ENCODE measurements around the gene RPS6KL1. TPM values are rescaled to one million over a fixed set of nuclear protein-coding genes. Genes with fewer than 3 reads are reported as not detected.

The RPS6KL1 gene
- total RNA-seq, 2 experiments from 2014 or later = 6.0 to 6.5 TPM

- Mint-ChIP-seq H3K36me3 (peaks cover 11% of the 10 kb centered on the region), H3K4me1 (peaks cover 4% of the 10 kb centered on the region), H3K27me3 (no peaks in the 10 kb centered on the region), H3K27ac (peak overlapping the region; percentile 18), H3K4me3 (no peak overlapping the region), H3K9me3 (no peaks in the 10 kb centered on the region)
- no peak for DNase-seq
Observed at GRCh38 chr14:74902941-74903705, 19.9 kb downstream of the RPS6KL1 start.

GRCh38 chr14:74898694-74899093, 24.4 kb downstream of the RPS6KL1 start:
- H3K36me3 Mint-ChIP-seq = peaks cover 24% of the 10 kb centered on the region

GRCh38 chr14:74898083-74898482, 25.0 kb downstream of the RPS6KL1 start:
- H3K9me3 Mint-ChIP-seq = no peaks in the 10 kb centered on the region
- DNase-seq = no peak
- no peak overlapping the region for H3K4me3 Mint-ChIP-seq
- no peak overlapping the region for H3K27ac Mint-ChIP-seq
- H3K4me1 Mint-ChIP-seq = peaks cover 2% of the 10 kb centered on the region
- peaks cover 24% of the 10 kb centered on the region for H3K36me3 Mint-ChIP-seq
- no peaks in the 10 kb centered on the region for H3K27me3 Mint-ChIP-seq

More at GRCh38 chr14:74898694-74899093, 24.4 kb downstream of the RPS6KL1 start:
- no peak overlapping the region for H3K4me3 Mint-ChIP-seq
- peak overlapping the region; percentile 44 for H3K27ac Mint-ChIP-seq
- peaks cover 2% of the 10 kb centered on the region for H3K4me1 Mint-ChIP-seq
- DNase-seq = no peak
- H3K27me3 Mint-ChIP-seq = no peaks in the 10 kb centered on the region
- no peaks in the 10 kb centered on the region for H3K9me3 Mint-ChIP-seq

GRCh38 chr14:74897642-74898041, 25.4 kb downstream of the RPS6KL1 start:
- Mint-ChIP-seq H3K9me3 (no peaks in the 10 kb centered on the region), H3K4me1 (peaks cover 2% of the 10 kb centered on the region), H3K27me3 (no peaks in the 10 kb centered on the region), H3K36me3 (peaks cover 27% of the 10 kb centered on the region), H3K4me3 (no peak overlapping the region), H3K27ac (no peak overlapping the region)
- DNase-seq = no peak

GRCh38 chr14:74896400-74896799, 26.7 kb downstream of the RPS6KL1 start:
- peaks cover 2% of the 10 kb centered on the region for H3K4me1 Mint-ChIP-seq
- H3K36me3 Mint-ChIP-seq = peaks cover 28% of the 10 kb centered on the region
- H3K9me3 Mint-ChIP-seq = no peaks in the 10 kb centered on the region
- no peak overlapping the region for H3K27ac Mint-ChIP-seq
- H3K27me3 Mint-ChIP-seq = no peaks in the 10 kb centered on the region
- DNase-seq = no peak
- H3K4me3 Mint-ChIP-seq = no peak overlapping the region

- H3K36me3 Mint-ChIP-seq = peaks cover 25% of the 10 kb centered on the region
- H3K9me3 Mint-ChIP-seq = no peaks in the 10 kb centered on the region
- no peak overlapping the region for H3K4me3 Mint-ChIP-seq
- H3K27me3 Mint-ChIP-seq = no peaks in the 10 kb centered on the region
- peaks cover 2% of the 10 kb centered on the region for H3K4me1 Mint-ChIP-seq
- no peak for DNase-seq
- peak overlapping the region; percentile 76 for H3K27ac Mint-ChIP-seq
Observed at GRCh38 chr14:74893614-74894091, 29.4 kb downstream of the RPS6KL1 start.

- Mint-ChIP-seq H3K4me1 (peaks cover 9% of the 10 kb centered on the region), H3K9me3 (no peaks in the 10 kb centered on the region), H3K27ac (no peak overlapping the region), H3K27me3 (no peaks in the 10 kb centered on the region), H3K36me3 (peaks cover 25% of the 10 kb centered on the region), H3K4me3 (no peak overlapping the region)
- no peak for DNase-seq
Observed at GRCh38 chr14:74892745-74893144, 30.3 kb downstream of the RPS6KL1 start.

GRCh38 chr14:74891870-74892269, 31.2 kb downstream of the RPS6KL1 start:
- H3K36me3 Mint-ChIP-seq = peaks cover 19% of the 10 kb centered on the region
- DNase-seq = no peak
- H3K4me1 Mint-ChIP-seq = peaks cover 9% of the 10 kb centered on the region
- no peak overlapping the region for H3K27ac Mint-ChIP-seq
- H3K9me3 Mint-ChIP-seq = no peaks in the 10 kb centered on the region
- no peak overlapping the region for H3K4me3 Mint-ChIP-seq
- no peaks in the 10 kb centered on the region for H3K27me3 Mint-ChIP-seq

- Mint-ChIP-seq H3K4me3 (no peak overlapping the region), H3K36me3 (peaks cover 19% of the 10 kb centered on the region), H3K4me1 (peaks cover 23% of the 10 kb centered on the region), H3K27ac (no peak overlapping the region), H3K27me3 (no peaks in the 10 kb centered on the region), H3K9me3 (no peaks in the 10 kb centered on the region)
- DNase-seq = no peak
Observed at GRCh38 chr14:74890262-74890661, 32.8 kb downstream of the RPS6KL1 start.

- H3K36me3 Mint-ChIP-seq = peaks cover 26% of the 10 kb centered on the region
- H3K27me3 Mint-ChIP-seq = no peaks in the 10 kb centered on the region
- no peak for DNase-seq
- H3K4me3 Mint-ChIP-seq = no peak overlapping the region
- peak overlapping the region; percentile 38 for H3K27ac Mint-ChIP-seq
- no peaks in the 10 kb centered on the region for H3K9me3 Mint-ChIP-seq
- peaks cover 37% of the 10 kb centered on the region for H3K4me1 Mint-ChIP-seq
Observed at GRCh38 chr14:74888164-74889158, 34.6 kb downstream of the RPS6KL1 start.

- Mint-ChIP-seq H3K9me3 (no peaks in the 10 kb centered on the region), H3K27ac (no peak overlapping the region), H3K4me1 (peaks cover 47% of the 10 kb centered on the region), H3K4me3 (no peak overlapping the region), H3K27me3 (no peaks in the 10 kb centered on the region), H3K36me3 (peaks cover 34% of the 10 kb centered on the region)
- DNase-seq = no peak
Observed at GRCh38 chr14:74886001-74886400, 37.1 kb downstream of the RPS6KL1 start.

GRCh38 chr14:74882103-74882920, 40.7 kb downstream of the RPS6KL1 start:
- H3K4me1 Mint-ChIP-seq = peaks cover 53% of the 10 kb centered on the region
- peak overlapping the region; percentile 96 for H3K27ac Mint-ChIP-seq
- peaks cover 29% of the 10 kb centered on the region for H3K36me3 Mint-ChIP-seq
- H3K9me3 Mint-ChIP-seq = no peaks in the 10 kb centered on the region
- DNase-seq = peak; percentile 63
- no peaks in the 10 kb centered on the region for H3K27me3 Mint-ChIP-seq
- peak overlapping the region; percentile 89 for H3K4me3 Mint-ChIP-seq

GRCh38 chr14:74881431-74882102, 41.5 kb downstream of the RPS6KL1 start, which contains the start of gene DLST:
DLST (plus strand) TSS chr14:74881916; CDS start chr14:74881954, 38 bp downstream.
- Mint-ChIP-seq H3K4me3 (peak within 1 kb of the TSS; percentile 89), H3K27me3 (no peaks in the 10 kb centered on the region), H3K36me3 (peaks cover 29% of the 10 kb centered on the region), H3K9me3 (no peaks in the 10 kb centered on the region), H3K4me1 (peaks cover 53% of the 10 kb centered on the region), H3K27ac (peak within 1 kb of the TSS; percentile 96)
- DNase-seq = peak; percentile 92
